ENCODE data around the gene SV2B.

The SV2B gene

DNA sequence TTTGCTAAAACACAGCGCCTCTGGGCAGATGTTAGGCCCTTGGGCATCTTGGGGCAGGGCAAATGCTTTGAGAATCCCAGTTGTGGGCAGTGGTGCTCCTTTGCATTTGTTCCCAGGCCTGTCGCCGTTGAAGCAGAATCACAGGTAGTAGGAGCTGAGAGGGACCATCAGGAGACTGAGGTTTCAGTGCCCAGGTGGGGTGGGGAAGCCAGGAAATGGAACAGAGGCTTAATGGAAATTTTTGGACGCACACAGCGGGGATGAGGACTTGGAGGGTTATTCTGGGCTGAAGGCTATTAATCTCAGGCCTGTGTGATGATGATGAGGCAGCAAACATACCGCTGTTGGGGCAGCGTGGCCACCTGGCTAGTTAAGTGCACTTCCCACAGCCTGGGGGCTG, 99.5 kb downstream of the SV2B start:
- DNase-seq = peak in 1 of 2 experiments; percentile 26

DNA sequence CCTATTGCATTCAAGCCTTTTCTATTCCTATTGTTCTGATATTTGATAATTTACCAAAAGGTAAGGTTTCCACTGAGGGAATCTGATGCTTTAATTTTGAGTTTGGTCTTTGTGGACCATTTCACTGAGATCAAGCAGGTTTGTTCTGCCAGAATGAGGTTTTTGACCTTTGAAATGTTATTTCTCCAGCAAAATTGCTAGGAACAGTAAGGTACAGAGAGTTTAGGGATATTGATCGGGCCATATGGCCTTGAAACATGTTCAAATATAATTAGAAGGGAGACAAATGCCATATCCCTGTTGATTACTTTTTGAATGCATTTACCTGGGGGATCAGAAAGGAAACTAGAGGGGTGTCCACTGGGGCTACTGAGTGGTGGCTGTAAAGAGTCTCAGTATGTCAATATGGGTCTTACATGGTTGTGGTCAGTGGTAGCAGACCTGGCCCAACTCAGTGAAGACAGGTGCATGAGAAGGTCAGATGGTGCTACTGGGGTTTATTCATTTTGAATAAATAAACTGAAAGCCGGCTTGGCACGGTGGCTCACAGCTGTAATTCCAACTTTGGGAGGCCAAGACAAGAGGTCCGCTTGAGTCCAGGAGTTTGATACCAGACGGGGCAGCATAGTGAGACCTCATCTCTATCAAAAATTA, 100.2 kb downstream of the SV2B start:
- no peak for DNase-seq

DNA sequence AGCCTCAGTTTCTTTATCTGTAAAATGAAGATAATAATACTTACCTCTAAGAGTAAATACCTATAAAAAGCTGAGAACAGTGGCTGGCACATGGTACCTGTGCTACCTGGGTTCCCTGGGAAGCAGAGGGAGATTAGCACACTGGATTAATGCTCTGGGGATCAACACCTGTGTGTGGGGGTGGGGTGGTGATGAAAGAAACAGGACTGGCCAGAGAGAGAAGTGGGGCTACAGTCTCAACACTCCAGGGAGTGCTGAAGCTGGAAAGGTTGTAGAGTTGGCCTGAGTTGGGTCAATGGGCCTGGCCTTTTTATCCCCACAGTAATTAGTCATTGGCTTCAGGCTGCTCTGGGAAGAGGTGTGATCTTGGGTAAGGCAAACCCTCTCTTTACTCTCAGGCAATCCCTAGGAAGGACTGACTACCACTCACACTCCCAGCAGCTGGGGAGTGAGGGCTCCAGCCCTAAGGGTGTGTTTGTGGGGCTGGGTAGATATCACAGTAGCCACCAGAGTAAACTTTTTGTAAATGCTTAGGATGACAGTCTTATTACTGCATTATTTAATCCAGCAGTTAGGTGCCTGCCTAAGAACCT, 102.5 kb downstream of the SV2B start:
- DNase-seq = no peak

- no peak for DNase-seq
These were observed 103.7 kb downstream of the SV2B start for GRCh38 chr15:91203619-91204203.

DNA sequence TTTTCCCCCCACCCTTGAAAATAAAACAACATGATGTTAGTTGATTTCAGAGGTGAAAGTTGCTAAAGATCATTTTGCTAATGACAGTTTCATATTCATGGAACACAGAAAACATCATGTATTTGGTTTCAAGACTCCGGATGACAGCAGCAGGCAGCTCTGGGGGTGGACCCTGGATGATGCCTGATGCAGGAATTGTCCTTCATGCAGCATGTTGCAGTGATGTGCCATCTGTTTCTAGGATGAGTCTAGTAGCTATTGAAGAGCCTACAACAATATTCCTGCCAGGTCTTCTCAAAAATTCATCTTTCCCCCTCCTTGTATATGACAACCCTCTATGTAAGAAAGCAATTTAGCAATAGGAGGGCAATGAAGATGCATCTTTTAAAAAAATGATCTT, 108.3 kb downstream of the SV2B start:
- DNase-seq = no peak

- DNase-seq = no peak
These were observed 109.3 kb downstream of the SV2B start for GRCh38 chr15:91209318-91209717.

DNA sequence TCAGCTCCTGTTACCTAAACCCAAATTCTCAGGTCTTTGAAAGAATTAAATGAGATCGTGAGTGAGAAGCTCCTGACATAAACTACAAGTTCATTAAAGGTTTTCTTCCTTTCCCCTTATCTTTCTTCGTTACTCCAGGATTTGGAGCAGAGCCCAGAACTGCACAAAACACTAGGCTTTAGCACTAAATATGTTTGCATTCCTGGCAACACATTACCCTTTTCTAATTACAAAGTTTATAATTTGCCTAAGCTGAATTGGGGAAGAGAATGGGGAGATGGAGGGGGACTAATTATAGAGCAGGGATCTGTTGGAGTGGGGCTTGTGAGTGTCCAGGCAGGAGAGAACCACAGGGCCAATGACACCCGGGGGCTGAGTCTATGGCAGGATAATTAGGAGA, 109.7 kb downstream of the SV2B start:
- DNase-seq = no peak

DNA sequence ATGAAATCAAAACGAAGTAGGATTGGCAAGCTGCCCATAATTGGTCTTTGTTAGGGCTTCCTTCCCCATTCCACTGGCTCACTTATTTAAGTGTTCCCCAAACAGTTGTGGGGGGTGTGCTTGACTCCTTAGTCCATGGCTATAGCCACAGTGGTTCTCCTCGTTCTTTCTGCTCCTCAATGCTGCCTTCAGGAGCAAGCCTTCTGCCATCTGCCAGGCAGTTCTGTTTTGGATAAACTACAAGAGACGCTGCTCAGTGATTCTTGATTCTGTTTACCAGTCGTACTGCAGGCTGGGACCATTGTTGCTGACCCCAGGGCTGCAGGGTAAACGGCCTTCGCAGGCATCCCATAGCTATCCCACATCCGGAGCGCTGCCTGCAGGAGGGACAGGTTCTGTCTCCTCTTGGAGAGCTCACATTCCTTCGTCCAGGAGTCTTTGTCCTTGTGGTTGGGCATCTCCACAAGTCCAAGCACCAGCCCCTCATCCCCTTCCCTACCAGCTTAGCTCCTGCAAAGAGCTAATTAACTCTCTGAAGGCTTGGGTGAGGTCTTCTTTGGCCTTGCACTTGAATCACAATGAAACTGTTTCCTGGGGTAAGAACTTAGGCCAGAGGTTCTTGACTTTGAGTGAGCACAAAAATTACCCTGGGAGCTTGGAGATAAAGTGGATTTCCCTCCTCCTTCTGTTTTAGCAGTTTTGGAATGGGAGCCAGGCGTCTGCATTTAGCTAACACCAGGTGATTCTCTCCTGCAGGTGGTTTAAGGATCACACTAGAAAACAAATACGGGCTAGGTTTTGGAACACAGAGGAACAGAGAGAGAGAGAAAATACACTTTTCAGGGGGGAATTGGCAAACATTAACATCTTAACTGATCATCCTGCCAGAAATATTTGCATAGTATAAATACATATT, 114.9 kb downstream of the SV2B start:
- DNase-seq = peak; percentile 83 to 86

- no peak for DNase-seq
These were observed 115.9 kb downstream of the SV2B start for GRCh38 chr15:91216000-91216399.

DNA sequence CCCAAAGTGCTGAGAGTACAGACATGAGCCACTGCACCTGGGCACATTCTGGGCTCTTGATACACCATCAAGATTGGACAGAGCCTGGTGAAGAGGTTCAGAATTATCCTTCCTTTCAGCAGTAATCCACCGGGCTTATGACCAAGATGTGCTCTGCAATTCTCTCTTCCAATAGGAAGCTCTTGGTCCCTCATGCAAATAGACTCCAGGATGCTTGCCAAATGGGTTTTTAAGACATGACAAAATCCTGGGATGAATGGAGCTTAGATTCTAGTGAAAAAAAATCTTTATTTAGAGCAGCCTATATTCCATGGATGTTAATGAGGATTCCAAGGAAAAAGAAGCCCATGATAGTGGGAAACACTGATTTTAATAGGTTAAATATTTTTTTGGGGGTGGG, 119.1 kb downstream of the SV2B start:
- DNase-seq = peak in 1 of 2 experiments; percentile 7

DNA sequence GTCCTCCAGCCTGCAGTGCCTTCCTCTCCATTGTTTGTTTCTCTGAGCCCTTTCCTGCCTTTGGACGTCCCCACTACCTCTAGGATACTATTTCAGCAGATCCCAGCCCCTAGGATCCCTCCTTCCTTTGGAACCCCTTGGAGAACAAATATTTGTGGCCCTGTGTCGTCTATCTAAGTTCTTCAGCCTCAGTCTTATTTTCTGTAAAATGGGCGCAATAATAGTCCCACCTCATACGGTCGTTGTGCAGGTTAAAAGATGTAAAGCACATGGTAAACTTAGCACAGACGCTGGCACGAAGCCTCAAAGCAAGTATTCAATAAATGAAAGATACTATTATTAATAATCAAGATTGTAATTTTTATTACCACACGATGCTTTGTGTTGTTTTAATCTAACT, 122.0 kb downstream of the SV2B start:
- no peak for DNase-seq

DNA sequence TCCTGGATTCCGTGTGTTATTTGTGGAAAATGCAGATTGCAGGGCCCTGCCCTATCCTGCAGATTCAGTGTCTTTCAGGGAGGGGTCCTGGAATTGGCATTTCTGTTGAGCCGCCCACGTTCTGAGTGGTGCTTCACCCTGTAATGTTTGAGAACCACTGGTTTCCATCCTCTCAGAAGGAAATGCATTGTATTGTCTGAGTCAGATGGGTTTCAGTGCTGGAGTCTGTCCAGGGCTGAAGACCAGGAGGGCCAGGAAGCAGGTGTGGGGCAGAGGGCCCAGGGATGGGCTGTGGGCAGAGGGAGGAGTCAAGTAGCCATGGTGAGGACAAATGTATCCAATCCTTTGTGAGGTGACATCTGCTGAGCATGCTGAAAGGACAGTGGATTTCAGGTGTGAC, 123.8 kb downstream of the SV2B start:
- no peak for DNase-seq

DNA sequence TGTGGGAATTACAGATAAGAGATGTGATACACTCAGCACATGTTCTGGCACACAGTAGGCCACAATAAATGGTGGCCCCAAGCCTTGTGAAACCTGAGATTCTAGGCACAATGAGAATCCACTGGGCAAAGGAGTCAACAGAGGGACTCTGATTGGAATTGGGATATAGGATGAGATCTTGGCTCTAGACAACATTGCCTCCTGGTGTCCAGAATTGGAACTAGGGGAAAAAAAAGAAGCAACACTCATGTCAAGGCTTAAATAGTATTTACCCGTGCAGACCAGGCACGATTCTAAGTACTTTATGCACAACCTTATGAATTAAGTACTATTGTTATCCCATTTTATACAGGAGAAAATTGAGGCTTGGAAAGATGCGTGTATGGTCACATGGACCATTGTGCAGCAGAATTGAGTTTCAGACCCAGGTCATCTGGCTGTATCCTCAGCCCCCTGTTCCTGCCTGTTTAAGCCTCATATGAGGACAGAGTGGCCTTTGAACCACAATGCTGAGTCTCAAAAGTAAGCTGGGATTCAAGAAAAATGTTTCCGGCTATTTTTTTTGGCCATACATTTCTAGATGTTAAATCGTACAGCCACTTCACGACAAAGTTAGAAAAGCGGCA, 124.8 kb downstream of the SV2B start:
- peak; percentile 59 to 79 for DNase-seq

- no peak for DNase-seq
These were observed 125.7 kb downstream of the SV2B start for GRCh38 chr15:91225741-91226140.

GRCh38 chr15:91227117-91227516, 127.1 kb downstream of the SV2B start:
- no peak for DNase-seq

DNA sequence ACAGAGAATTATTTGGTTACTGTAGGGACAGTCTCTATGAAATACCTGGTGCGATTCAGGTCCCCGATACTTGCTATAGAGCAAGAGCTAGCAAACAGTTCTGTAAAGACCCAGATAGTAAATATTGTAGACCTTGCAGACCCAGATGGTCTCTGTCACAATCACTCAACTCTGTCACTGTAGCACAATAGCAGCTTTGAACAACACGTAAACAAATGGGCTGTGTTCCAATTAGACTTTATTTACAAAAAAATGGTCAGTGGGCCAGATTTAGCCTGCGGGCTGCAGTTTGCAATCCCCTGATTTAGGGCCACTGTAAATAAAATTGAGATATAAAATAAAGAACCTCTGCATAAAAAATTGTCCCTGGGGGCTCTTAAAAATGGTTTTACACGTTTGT, 127.7 kb downstream of the SV2B start:
- peak in 1 of 2 experiments; percentile 75 for DNase-seq

GRCh38 chr15:91228383-91228782, 128.3 kb downstream of the SV2B start:
- peak; percentile 60 for DNase-seq

- no peak for DNase-seq
These were observed 128.8 kb downstream of the SV2B start for GRCh38 chr15:91228890-91229289.

- peak; percentile 85 to 87 for DNase-seq
These were observed 131.6 kb downstream of the SV2B start for GRCh38 chr15:91231703-91232102.

DNA sequence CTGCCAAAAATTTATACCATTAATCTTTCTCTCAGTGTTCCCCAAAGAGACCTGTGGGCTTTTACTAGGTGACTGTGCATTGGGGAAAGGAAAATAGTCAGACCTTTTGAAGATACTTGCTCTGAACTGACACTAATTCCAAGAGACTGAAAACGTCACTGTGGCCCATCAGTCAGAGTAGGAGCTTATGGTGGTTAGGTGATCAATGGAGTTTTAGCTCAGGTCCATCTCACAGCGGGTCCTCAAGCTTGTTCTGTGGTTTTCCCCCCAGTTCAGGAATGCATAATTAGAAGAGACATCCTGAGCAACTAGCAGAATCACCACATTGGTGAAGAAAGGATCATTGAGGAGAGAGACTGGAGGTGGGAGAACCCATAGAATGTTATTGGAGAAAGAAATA, 134.7 kb downstream of the SV2B start:
- no peak for DNase-seq

DNA sequence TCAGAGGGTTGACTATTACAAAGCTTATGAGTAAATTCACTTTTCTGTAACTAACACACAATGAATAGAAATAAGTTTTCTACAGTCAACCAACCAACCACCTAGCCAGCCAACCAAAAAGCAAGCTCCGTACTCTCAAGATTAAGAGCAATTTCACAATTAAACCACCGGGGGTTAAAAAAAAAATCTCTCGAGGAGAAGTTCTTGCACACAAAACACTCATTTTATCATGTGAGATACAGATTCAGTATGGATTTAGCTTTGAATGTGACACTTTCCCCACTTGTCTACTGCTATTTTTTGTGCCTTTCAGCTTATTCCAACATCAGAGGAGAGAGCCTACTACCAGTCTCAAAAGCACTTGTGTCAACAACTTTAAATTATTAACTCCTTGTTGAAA, 135.3 kb downstream of the SV2B start:
- no peak for DNase-seq

GRCh38 chr15:91237445-91237844, 137.4 kb downstream of the SV2B start:
- no peak for DNase-seq

Measured in NCI-H526 (cell line).